IMR-90 (cell line): ENCODE data around the gene TM4SF1. TPM values are rescaled to one million over a fixed set of nuclear protein-coding genes. Genes with fewer than 3 reads are reported as not detected.

Experiments
- ATAC-seq: fragments of 200-7000 bp; cut with Tn5 transposase; 2 replicates; pipeline ENCODE4 v1.9.1; 2020; ENCODE audit warnings: low read depth, mild to moderate bottlenecking, moderate library complexity
- BruUV-seq: library from RNA; stranded (reverse); fragments of 400-500 nt; replicated peaks from 2 replicates; lab custom pipeline; 2021; lab: Mats Ljungman, UMichigan
- CTCF ChIA-PET: fragments of 300-600 bp; formaldehyde crosslinking; extraction: SDS; loops from one replicate; lab custom pipeline; 2021; ENCODE audit warnings: antibody characterized with exemption; lab: Yijun Ruan, JAX
- POLR2A ChIA-PET: fragments of 300-600 bp; sonication (Branson Sonifier 250); formaldehyde crosslinking; loops from one replicate; lab custom pipeline; 2022; ENCODE audit warnings: antibody characterized with exemption; ENCODE audit not compliant: unreplicated experiment; lab: Charles Lee
- DNase-seq: peaks from one replicate; pipeline ENCODE4 v3.0.0; 2013
- H2AFZ ChIP-seq: replicated peaks from 2 replicates; pipeline ENCODE3; 2013; ENCODE audit warnings: low read length, mild to moderate bottlenecking; ENCODE audit not compliant: poor library complexity
- H2AK5ac ChIP-seq: 2 replicates; pipeline ENCODE4 v1.6.1; 2013; ENCODE audit warnings: low read depth, low read length, inconsistent platforms
- H2AK9ac ChIP-seq: replicated peaks from 2 replicates; pipeline ENCODE3; 2013; ENCODE audit warnings: mild to moderate bottlenecking, low read depth, low read length, moderate library complexity; ENCODE audit not compliant: poor library complexity
- H2BK120ac ChIP-seq: 2 replicates; pipeline ENCODE4 v1.6.1; 2013; ENCODE audit warnings: low read depth, low read length, inconsistent platforms
- H2BK15ac ChIP-seq: 3 replicates; pipeline ENCODE4 v1.6.1; 2013; ENCODE audit warnings: low read depth, low read length, inconsistent platforms
- H2BK20ac ChIP-seq: 2 replicates; pipeline ENCODE4 v1.6.1; 2013; ENCODE audit warnings: low read depth, mild to moderate bottlenecking, inconsistent platforms, low read length, moderate library complexity
- H2BK5ac ChIP-seq: 2 replicates; pipeline ENCODE4 v1.6.1; 2013; ENCODE audit warnings: mild to moderate bottlenecking, low read depth, low read length, inconsistent platforms; ENCODE audit not compliant: poor library complexity, severe bottlenecking
- H3K14ac ChIP-seq: replicated peaks from 2 replicates; pipeline ENCODE4 v1.6.1; 2013; ENCODE audit warnings: low read depth, low read length, inconsistent platforms
- H3K18ac ChIP-seq: 2 replicates; pipeline ENCODE4 v1.6.1; 2013; ENCODE audit warnings: low read depth, low read length, control low read depth
- H3K23ac ChIP-seq: 2 replicates; pipeline ENCODE4 v1.6.1; 2013; ENCODE audit warnings: low read depth, low read length, inconsistent platforms
- H3K27ac ChIP-seq: 2 replicates; pipeline ENCODE4 v1.5.1; 2013; ENCODE audit warnings: mild to moderate bottlenecking, control low read depth, low read length; ENCODE audit not compliant: insufficient read depth
- H3K27me3 ChIP-seq: 2 replicates; pipeline ENCODE4 v1.6.1; 2013; ENCODE audit warnings: low read length; ENCODE audit not compliant: control insufficient read depth, insufficient read depth
- H3K36me3 ChIP-seq: 2 replicates; pipeline ENCODE4 v1.6.1; 2013; ENCODE audit warnings: low read length, mixed read lengths; ENCODE audit not compliant: control insufficient read depth, insufficient read depth
- H3K4ac ChIP-seq: 2 replicates; pipeline ENCODE4 v1.6.1; 2013; ENCODE audit warnings: low read depth, low read length, inconsistent platforms
- H3K4me1 ChIP-seq: 2 replicates; pipeline ENCODE4 v1.6.1; 2013; ENCODE audit warnings: low read length, mixed read lengths; ENCODE audit not compliant: control insufficient read depth, insufficient read depth
- H3K4me2 ChIP-seq: 2 replicates; pipeline ENCODE4 v1.6.1; 2013; ENCODE audit warnings: low read depth, mild to moderate bottlenecking, control low read depth, low read length, moderate library complexity
- H3K4me3 ChIP-seq: 2 replicates; pipeline ENCODE4 v1.5.1; 2013; ENCODE audit warnings: low read depth, mild to moderate bottlenecking, control low read depth, low read length, moderate library complexity; ENCODE audit not compliant: insufficient read depth
- H3K56ac ChIP-seq: 2 replicates; pipeline ENCODE4 v1.6.1; 2013; ENCODE audit warnings: low read length, inconsistent platforms; ENCODE audit not compliant: insufficient read depth; ENCODE audit errors: extremely low read depth
- H3K79me1 ChIP-seq, 2 experiments: 2 replicates each; pipeline ENCODE4 v1.6.1; 2013; ENCODE audit warnings: low read length in 2 of 2, inconsistent platforms in 1 of 2, low read depth in 1 of 2
- H3K9ac ChIP-seq: 2 replicates; pipeline ENCODE4 v1.6.1; 2013; ENCODE audit warnings: low read depth, low read length, control low read depth
- H3K9me1 ChIP-seq: 2 replicates; pipeline ENCODE4 v1.6.1; 2013; ENCODE audit warnings: low read length, inconsistent platforms; ENCODE audit not compliant: insufficient read depth
- H3K9me3 ChIP-seq: 2 replicates; pipeline ENCODE4 v1.6.1; 2013; ENCODE audit warnings: low read length; ENCODE audit not compliant: control insufficient read depth, insufficient read depth
- H4K20me1 ChIP-seq: 2 replicates; pipeline ENCODE4 v1.6.1; 2013; ENCODE audit warnings: low read length, inconsistent platforms; ENCODE audit not compliant: insufficient read depth
- H4K5ac ChIP-seq: 2 replicates; pipeline ENCODE4 v1.6.1; 2013; ENCODE audit warnings: mild to moderate bottlenecking, low read depth, low read length, control low read depth
- H4K8ac ChIP-seq, 2 experiments: 2 replicates each; pipeline ENCODE4 v1.6.1; 2013; ENCODE audit warnings: low read depth in 2 of 2, low read length in 2 of 2, control low read depth in 1 of 2, inconsistent platforms in 1 of 2
- H4K91ac ChIP-seq: 2 replicates; pipeline ENCODE4 v1.6.1; 2013; ENCODE audit warnings: low read depth, low read length, inconsistent platforms; ENCODE audit not compliant: insufficient read depth
- BHLHE40 ChIP-seq: fragments of 150-350 bp; IDR thresholded peaks from 2 replicates; pipeline ENCODE4 v1.6.1; 2016; ENCODE audit warnings: mild to moderate bottlenecking, low read depth, low read length
- CEBPB ChIP-seq: IDR thresholded peaks from 2 replicates; pipeline ENCODE4 v1.6.1; 2012; ENCODE audit warnings: low read depth, low read length, improper control_type of control experiment
- CHD1 ChIP-seq: IDR thresholded peaks from 2 replicates; pipeline ENCODE4 v1.6.1; 2012; ENCODE audit warnings: low read depth, low read length, improper control_type of control experiment
- ELK1 ChIP-seq: fragments of 150-350 bp; IDR thresholded peaks from 2 replicates; pipeline ENCODE4 v1.6.1; 2016; ENCODE audit warnings: low read depth, mild to moderate bottlenecking, low read length, moderate library complexity, borderline replicate concordance
- FOS ChIP-seq: fragments of 150-350 bp; IDR thresholded peaks from 2 replicates; pipeline ENCODE4 v1.6.1; 2016; ENCODE audit warnings: low read depth, low read length
- MAFK ChIP-seq: IDR thresholded peaks from 2 replicates; pipeline ENCODE4 v1.6.1; 2012; ENCODE audit warnings: low read depth, low read length, improper control_type of control experiment
- MAZ ChIP-seq: IDR thresholded peaks from 2 replicates; pipeline ENCODE4 v1.6.1; 2012; ENCODE audit warnings: low read depth, mild to moderate bottlenecking, low read length, improper control_type of control experiment, moderate library complexity, borderline replicate concordance
- MXI1 ChIP-seq: IDR thresholded peaks from 2 replicates; pipeline ENCODE4 v1.6.1; 2012; ENCODE audit warnings: low read depth, mild to moderate bottlenecking, low read length, moderate library complexity, borderline replicate concordance
- NFE2L2 ChIP-seq: fragments of 150-350 bp; IDR thresholded peaks from 2 replicates; pipeline ENCODE4 v1.6.1; 2016; ENCODE audit warnings: low read depth, mild to moderate bottlenecking, low read length
- POLR2A ChIP-seq: IDR thresholded peaks from 2 replicates; pipeline ENCODE4 v1.6.1; 2012; ENCODE audit warnings: mild to moderate bottlenecking, low read depth, low read length
- RAD21 ChIP-seq: IDR thresholded peaks from 2 replicates; pipeline ENCODE4 v1.6.1; 2012; ENCODE audit warnings: low read length, improper control_type of control experiment
- RCOR1 ChIP-seq: IDR thresholded peaks from 2 replicates; pipeline ENCODE4 v1.6.1; 2012; ENCODE audit warnings: mild to moderate bottlenecking, low read length, improper control_type of control experiment; ENCODE audit not compliant: insufficient replicate concordance
- RFX5 ChIP-seq: IDR thresholded peaks from 2 replicates; pipeline ENCODE4 v1.8.0; 2012; ENCODE audit warnings: low read depth, mild to moderate bottlenecking, low read length, moderate library complexity
- SMC3 ChIP-seq: fragments of 150-350 bp; IDR thresholded peaks from 2 replicates; pipeline ENCODE4 v1.6.1; 2016; ENCODE audit warnings: low read depth, mild to moderate bottlenecking, antibody characterized with exemption, low read length, moderate library complexity
- dilution Hi-C: fragments of 300-500 bp; cut with HindIII; formaldehyde crosslinking; loops from one replicate; pipeline ENCODE4 v1.14.3; 2018; ENCODE audit warnings: low sequenced_read_pairs; ENCODE audit not compliant: unreplicated experiment
- in situ Hi-C: fragments of 300-500 bp; cut with MboI; formaldehyde crosslinking; loops from 3 replicates; pipeline ENCODE4 v1.14.3; 2019; ENCODE audit warnings: low sequenced_read_pairs, inconsistent platforms, mixed read lengths
- intact Hi-C: fragments of 100-400 bp; cut with micrococcal nuclease; formaldehyde crosslinking; loops from 2 replicates; pipeline ENCODE4 v1.10.0; 2022
- polyA plus RNA-seq, 3 experiments: library from polyadenylated mRNA; depleted of rRNA; stranded (reverse); fragments of >200 nt; gene quantifications; 2 replicates each; pipeline ENCODE4 v1.2.3, GENCODE V29; 2012; ENCODE audit warnings: low replicate concordance in 1 of 3
- total RNA-seq: library from RNA; depleted of rRNA; stranded (reverse); fragments of >200 nt; gene quantifications from 2 replicates; pipeline ENCODE4 v1.2.3, GENCODE V29; 2012
- TF ChIP-seq, protein P1 (sequence below): conservative IDR thresholded peaks from 2 replicates; pipeline ENCODE4 v1.5.1; 2012; ENCODE audit warnings: mild to moderate bottlenecking, low read depth, low read length, improper control_type of control experiment
- TF ChIP-seq, protein P2 (sequence below): fragments of 150-350 bp; IDR thresholded peaks from 2 replicates; pipeline ENCODE4 v1.6.1; 2017; ENCODE audit warnings: mild to moderate bottlenecking, antibody characterized with exemption, low read length, low read depth

Gene TM4SF1
- total and polyA plus RNA-seq, 2 of the 4 experiments (the other 2 are of a cell fraction), result 232 to 302 TPM

GRCh38 chr3:149321136-149321535, 56.3 kb downstream of the TM4SF1 start:
- CTCF ChIA-PET, result no interaction called here
- Histone ChIP-seq H3K4me2 (no peak overlapping the region), H4K91ac (no peak overlapping the region), H2AFZ (no peak overlapping the region), H3K4ac (no peak overlapping the region), H2BK15ac (no peak overlapping the region), H4K8ac (no peak overlapping the region), H3K14ac (no peak overlapping the region), H2AK5ac (no peak overlapping the region), H2BK5ac (no peak overlapping the region), H4K5ac (no peak overlapping the region), H3K23ac (no peak overlapping the region), H3K4me1 (peaks cover 6% of the 10 kb centered on the region; the same call in 1 of the 2 replicates), H4K20me1 (no peaks in the 10 kb centered on the region), H3K9me3 (no peaks in the 10 kb centered on the region), H3K79me1 (0 out of 4 replicates have a peak, but pooled peaks cover 0 to 3% of the 10 kb centered on the region in 2 experiments), H3K56ac (no peak overlapping the region), H3K9me1 (peaks cover 3% of the 10 kb centered on the region; the same call in 1 of the 2 replicates), H3K18ac (no peak overlapping the region), H2BK20ac (no peak overlapping the region), H3K9ac (no peak overlapping the region), H3K4me3 (no peak overlapping the region), H2BK120ac (no peak overlapping the region), H3K27me3 (no peaks in the 10 kb centered on the region), H2AK9ac (no peak overlapping the region), H3K27ac (no peak overlapping the region), H3K36me3 (no peaks in the 10 kb centered on the region)
- DNase-seq (no peak), ATAC-seq (no peak)
- TF ChIP-seq, protein P1, sequence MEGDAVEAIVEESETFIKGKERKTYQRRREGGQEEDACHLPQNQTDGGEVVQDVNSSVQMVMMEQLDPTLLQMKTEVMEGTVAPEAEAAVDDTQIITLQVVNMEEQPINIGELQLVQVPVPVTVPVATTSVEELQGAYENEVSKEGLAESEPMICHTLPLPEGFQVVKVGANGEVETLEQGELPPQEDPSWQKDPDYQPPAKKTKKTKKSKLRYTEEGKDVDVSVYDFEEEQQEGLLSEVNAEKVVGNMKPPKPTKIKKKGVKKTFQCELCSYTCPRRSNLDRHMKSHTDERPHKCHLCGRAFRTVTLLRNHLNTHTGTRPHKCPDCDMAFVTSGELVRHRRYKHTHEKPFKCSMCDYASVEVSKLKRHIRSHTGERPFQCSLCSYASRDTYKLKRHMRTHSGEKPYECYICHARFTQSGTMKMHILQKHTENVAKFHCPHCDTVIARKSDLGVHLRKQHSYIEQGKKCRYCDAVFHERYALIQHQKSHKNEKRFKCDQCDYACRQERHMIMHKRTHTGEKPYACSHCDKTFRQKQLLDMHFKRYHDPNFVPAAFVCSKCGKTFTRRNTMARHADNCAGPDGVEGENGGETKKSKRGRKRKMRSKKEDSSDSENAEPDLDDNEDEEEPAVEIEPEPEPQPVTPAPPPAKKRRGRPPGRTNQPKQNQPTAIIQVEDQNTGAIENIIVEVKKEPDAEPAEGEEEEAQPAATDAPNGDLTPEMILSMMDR, result no peak
- TF ChIP-seq MAFK (no peak), ELK1 (no peak), POLR2A (no peak), MXI1 (no peak), CEBPB (no peak), RCOR1 (no peak), SMC3 (no peak), FOS (no peak), NFE2L2 (no peak), RAD21 (no peak), BHLHE40 (no peak), CHD1 (no peak), RFX5 (no peak), MAZ (no peak)
- TF ChIP-seq, protein P2, sequence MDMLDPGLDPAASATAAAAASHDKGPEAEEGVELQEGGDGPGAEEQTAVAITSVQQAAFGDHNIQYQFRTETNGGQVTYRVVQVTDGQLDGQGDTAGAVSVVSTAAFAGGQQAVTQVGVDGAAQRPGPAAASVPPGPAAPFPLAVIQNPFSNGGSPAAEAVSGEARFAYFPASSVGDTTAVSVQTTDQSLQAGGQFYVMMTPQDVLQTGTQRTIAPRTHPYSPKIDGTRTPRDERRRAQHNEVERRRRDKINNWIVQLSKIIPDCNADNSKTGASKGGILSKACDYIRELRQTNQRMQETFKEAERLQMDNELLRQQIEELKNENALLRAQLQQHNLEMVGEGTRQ, result no peak
- POLR2A ChIA-PET, result no interaction called here
- intact Hi-C loops (no loop called here), in situ Hi-C loops (no loop called here), dilution Hi-C loops (no loop called here)
- BruUV-seq, result no TSS peak
